IMR-90 (cell line): ENCODE measurements around the gene NHSL1. TPM values are rescaled to one million over a fixed set of nuclear protein-coding genes. Genes with fewer than 3 reads are reported as not detected.

Source experiments
- ATAC-seq: fragments of 200-7000 bp; cut with Tn5 transposase; 2 replicates; pipeline ENCODE4 v1.9.1; 2020; ENCODE audit warnings: low read depth, mild to moderate bottlenecking, moderate library complexity
- BruUV-seq: library from RNA; stranded (reverse); fragments of 400-500 nt; replicated peaks from 2 replicates; lab custom pipeline; 2021; lab: Mats Ljungman, UMichigan
- CTCF ChIA-PET: fragments of 300-600 bp; formaldehyde crosslinking; extraction: SDS; loops from one replicate; lab custom pipeline; 2021; ENCODE audit warnings: antibody characterized with exemption; lab: Yijun Ruan, JAX
- POLR2A ChIA-PET: fragments of 300-600 bp; sonication (Branson Sonifier 250); formaldehyde crosslinking; loops from one replicate; lab custom pipeline; 2022; ENCODE audit warnings: antibody characterized with exemption; ENCODE audit not compliant: unreplicated experiment; lab: Charles Lee
- DNase-seq: peaks from one replicate; pipeline ENCODE4 v3.0.0; 2013
- H2AFZ ChIP-seq: replicated peaks from 2 replicates; pipeline ENCODE3; 2013; ENCODE audit warnings: low read length, mild to moderate bottlenecking; ENCODE audit not compliant: poor library complexity
- H2AK5ac ChIP-seq: 2 replicates; pipeline ENCODE4 v1.6.1; 2013; ENCODE audit warnings: low read depth, low read length, inconsistent platforms
- H2AK9ac ChIP-seq: replicated peaks from 2 replicates; pipeline ENCODE3; 2013; ENCODE audit warnings: mild to moderate bottlenecking, low read depth, low read length, moderate library complexity; ENCODE audit not compliant: poor library complexity
- H2BK120ac ChIP-seq: 2 replicates; pipeline ENCODE4 v1.6.1; 2013; ENCODE audit warnings: low read depth, low read length, inconsistent platforms
- H2BK15ac ChIP-seq: 3 replicates; pipeline ENCODE4 v1.6.1; 2013; ENCODE audit warnings: low read depth, low read length, inconsistent platforms
- H2BK20ac ChIP-seq: 2 replicates; pipeline ENCODE4 v1.6.1; 2013; ENCODE audit warnings: low read depth, mild to moderate bottlenecking, inconsistent platforms, low read length, moderate library complexity
- H2BK5ac ChIP-seq: 2 replicates; pipeline ENCODE4 v1.6.1; 2013; ENCODE audit warnings: mild to moderate bottlenecking, low read depth, low read length, inconsistent platforms; ENCODE audit not compliant: poor library complexity, severe bottlenecking
- H3K14ac ChIP-seq: replicated peaks from 2 replicates; pipeline ENCODE4 v1.6.1; 2013; ENCODE audit warnings: low read depth, low read length, inconsistent platforms
- H3K18ac ChIP-seq: 2 replicates; pipeline ENCODE4 v1.6.1; 2013; ENCODE audit warnings: low read depth, low read length, control low read depth
- H3K23ac ChIP-seq: 2 replicates; pipeline ENCODE4 v1.6.1; 2013; ENCODE audit warnings: low read depth, low read length, inconsistent platforms
- H3K27ac ChIP-seq: 2 replicates; pipeline ENCODE4 v1.5.1; 2013; ENCODE audit warnings: mild to moderate bottlenecking, control low read depth, low read length; ENCODE audit not compliant: insufficient read depth
- H3K27me3 ChIP-seq: 2 replicates; pipeline ENCODE4 v1.6.1; 2013; ENCODE audit warnings: low read length; ENCODE audit not compliant: control insufficient read depth, insufficient read depth
- H3K36me3 ChIP-seq: 2 replicates; pipeline ENCODE4 v1.6.1; 2013; ENCODE audit warnings: low read length, mixed read lengths; ENCODE audit not compliant: control insufficient read depth, insufficient read depth
- H3K4ac ChIP-seq: 2 replicates; pipeline ENCODE4 v1.6.1; 2013; ENCODE audit warnings: low read depth, low read length, inconsistent platforms
- H3K4me1 ChIP-seq: 2 replicates; pipeline ENCODE4 v1.6.1; 2013; ENCODE audit warnings: low read length, mixed read lengths; ENCODE audit not compliant: control insufficient read depth, insufficient read depth
- H3K4me2 ChIP-seq: 2 replicates; pipeline ENCODE4 v1.6.1; 2013; ENCODE audit warnings: low read depth, mild to moderate bottlenecking, control low read depth, low read length, moderate library complexity
- H3K4me3 ChIP-seq: 2 replicates; pipeline ENCODE4 v1.5.1; 2013; ENCODE audit warnings: low read depth, mild to moderate bottlenecking, control low read depth, low read length, moderate library complexity; ENCODE audit not compliant: insufficient read depth
- H3K56ac ChIP-seq: 2 replicates; pipeline ENCODE4 v1.6.1; 2013; ENCODE audit warnings: low read length, inconsistent platforms; ENCODE audit not compliant: insufficient read depth; ENCODE audit errors: extremely low read depth
- H3K79me1 ChIP-seq, 2 experiments: 2 replicates each; pipeline ENCODE4 v1.6.1; 2013; ENCODE audit warnings: low read length in 2 of 2, inconsistent platforms in 1 of 2, low read depth in 1 of 2
- H3K9ac ChIP-seq: 2 replicates; pipeline ENCODE4 v1.6.1; 2013; ENCODE audit warnings: low read depth, low read length, control low read depth
- H3K9me1 ChIP-seq: 2 replicates; pipeline ENCODE4 v1.6.1; 2013; ENCODE audit warnings: low read length, inconsistent platforms; ENCODE audit not compliant: insufficient read depth
- H3K9me3 ChIP-seq: 2 replicates; pipeline ENCODE4 v1.6.1; 2013; ENCODE audit warnings: low read length; ENCODE audit not compliant: control insufficient read depth, insufficient read depth
- H4K20me1 ChIP-seq: 2 replicates; pipeline ENCODE4 v1.6.1; 2013; ENCODE audit warnings: low read length, inconsistent platforms; ENCODE audit not compliant: insufficient read depth
- H4K5ac ChIP-seq: 2 replicates; pipeline ENCODE4 v1.6.1; 2013; ENCODE audit warnings: mild to moderate bottlenecking, low read depth, low read length, control low read depth
- H4K8ac ChIP-seq, 2 experiments: 2 replicates each; pipeline ENCODE4 v1.6.1; 2013; ENCODE audit warnings: low read depth in 2 of 2, low read length in 2 of 2, control low read depth in 1 of 2, inconsistent platforms in 1 of 2
- H4K91ac ChIP-seq: 2 replicates; pipeline ENCODE4 v1.6.1; 2013; ENCODE audit warnings: low read depth, low read length, inconsistent platforms; ENCODE audit not compliant: insufficient read depth
- BHLHE40 ChIP-seq: fragments of 150-350 bp; IDR thresholded peaks from 2 replicates; pipeline ENCODE4 v1.6.1; 2016; ENCODE audit warnings: mild to moderate bottlenecking, low read depth, low read length
- CEBPB ChIP-seq: IDR thresholded peaks from 2 replicates; pipeline ENCODE4 v1.6.1; 2012; ENCODE audit warnings: low read depth, low read length, improper control_type of control experiment
- MXI1 ChIP-seq: IDR thresholded peaks from 2 replicates; pipeline ENCODE4 v1.6.1; 2012; ENCODE audit warnings: low read depth, mild to moderate bottlenecking, low read length, moderate library complexity, borderline replicate concordance
- POLR2A ChIP-seq: IDR thresholded peaks from 2 replicates; pipeline ENCODE4 v1.6.1; 2012; ENCODE audit warnings: mild to moderate bottlenecking, low read depth, low read length
- RFX5 ChIP-seq: IDR thresholded peaks from 2 replicates; pipeline ENCODE4 v1.8.0; 2012; ENCODE audit warnings: low read depth, mild to moderate bottlenecking, low read length, moderate library complexity
- SMC3 ChIP-seq: fragments of 150-350 bp; IDR thresholded peaks from 2 replicates; pipeline ENCODE4 v1.6.1; 2016; ENCODE audit warnings: low read depth, mild to moderate bottlenecking, antibody characterized with exemption, low read length, moderate library complexity
- WGBS, 2 experiments: methylation state at CpG; one replicate each; pipeline versions ENCODE4 v1.1.5 to v1.1.7; 2013; ENCODE audit warnings: missing lambda C conversion rate in 2 of 2; ENCODE audit not compliant: insufficient read length in 1 of 2; ENCODE audit errors: extremely low coverage in 2 of 2; 5-methylcytosine and 5-hydroxymethylcytosine counted together
- dilution Hi-C: fragments of 300-500 bp; cut with HindIII; formaldehyde crosslinking; loops from one replicate; pipeline ENCODE4 v1.14.3; 2018; ENCODE audit warnings: low sequenced_read_pairs; ENCODE audit not compliant: unreplicated experiment
- in situ Hi-C: fragments of 300-500 bp; cut with MboI; formaldehyde crosslinking; loops from 3 replicates; pipeline ENCODE4 v1.14.3; 2019; ENCODE audit warnings: low sequenced_read_pairs, inconsistent platforms, mixed read lengths
- intact Hi-C: fragments of 100-400 bp; cut with micrococcal nuclease; formaldehyde crosslinking; loops from 2 replicates; pipeline ENCODE4 v1.10.0; 2022
- polyA plus RNA-seq, 3 experiments: library from polyadenylated mRNA; depleted of rRNA; stranded (reverse); fragments of >200 nt; gene quantifications; 2 replicates each; pipeline ENCODE4 v1.2.3, GENCODE V29; 2012; ENCODE audit warnings: low replicate concordance in 1 of 3
- total RNA-seq: library from RNA; depleted of rRNA; stranded (reverse); fragments of >200 nt; gene quantifications from 2 replicates; pipeline ENCODE4 v1.2.3, GENCODE V29; 2012

The NHSL1 gene
- total and polyA plus RNA-seq, 2 of the 4 experiments (the other 2 are of a cell fraction): 5.6 to 7.2 TPM

DNA sequence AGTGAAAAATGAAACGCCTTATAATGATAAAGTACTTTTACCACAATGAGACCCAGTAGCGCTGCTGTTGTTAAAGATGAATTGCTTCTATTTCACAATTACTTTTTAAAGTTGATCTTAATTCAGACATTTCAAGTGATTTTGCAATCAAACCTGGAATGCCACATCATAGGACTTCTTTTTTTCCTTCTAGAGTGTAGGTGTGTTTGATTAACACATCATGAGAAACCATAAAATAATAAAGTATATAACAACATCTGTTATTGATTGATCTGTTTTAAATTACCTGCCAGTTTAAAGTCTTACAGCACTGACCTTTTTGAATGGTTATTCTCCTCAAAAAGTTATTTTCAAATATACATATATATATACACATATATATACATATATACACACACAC, 56.6 kb downstream of the NHSL1 start:
- intact Hi-C loops: no loop called here

More for the DNA sequence above, 56.6 kb downstream of the NHSL1 start:
- no peak overlapping the region for H2BK15ac ChIP-seq
- H2BK20ac ChIP-seq: no peak overlapping the region
- H2AK9ac ChIP-seq: no peak overlapping the region
- no TSS peak for BruUV-seq
- no peaks in the 10 kb centered on the region for H3K9me1 ChIP-seq
- no peak overlapping the region for H4K5ac ChIP-seq
- peaks cover 7% of the 10 kb centered on the region; the same call in 1 of the 2 replicates for H3K36me3 ChIP-seq
- H3K14ac ChIP-seq: no peak overlapping the region
- H4K91ac ChIP-seq: no peak overlapping the region
- no peak overlapping the region for H3K4me2 ChIP-seq
- no peaks in the 10 kb centered on the region for H4K20me1 ChIP-seq
- in situ Hi-C loops (no loop called here), dilution Hi-C loops (no loop called here)
- H3K27me3 ChIP-seq: no peaks in the 10 kb centered on the region
- TF ChIP-seq RFX5: no peak
- 0 out of 2 replicates have a peak, but pooled peaks have one; percentile 12 for TF ChIP-seq CEBPB
- no peak for TF ChIP-seq SMC3
- no peak for TF ChIP-seq BHLHE40
- TF ChIP-seq MXI1: no peak
- TF ChIP-seq POLR2A: no peak
- no peak overlapping the region for H3K27ac ChIP-seq
- H2AFZ ChIP-seq: no peak overlapping the region
- H3K9me3 ChIP-seq: no peaks in the 10 kb centered on the region
- H3K9ac ChIP-seq: no peak overlapping the region
- ATAC-seq (no peak), DNase-seq (no peak)
- H3K23ac ChIP-seq: no peak overlapping the region
- H2AK5ac ChIP-seq: no peak overlapping the region
- CTCF ChIA-PET: no interaction called here
- no peaks in the 10 kb centered on the region for H3K4me1 ChIP-seq
- no peak overlapping the region for H3K56ac ChIP-seq
- no CpG with 5 or more reads among the region's 2 CpGs for WGBS, 2 experiments
- no peak overlapping the region for H2BK5ac ChIP-seq
- H3K4me3 ChIP-seq: no peak overlapping the region
- H3K79me1 ChIP-seq: no peaks in the 10 kb centered on the region
- H3K18ac ChIP-seq: no peak overlapping the region
- no peak overlapping the region for H3K4ac ChIP-seq
- POLR2A ChIA-PET: no interaction called here
- no peak overlapping the region for H4K8ac ChIP-seq
- H2BK120ac ChIP-seq: no peak overlapping the region
